Stimulated activated CD8-positive, alpha-beta memory T cell treated with anti-CD3 and anti-CD28 coated beads, Interleukin-7, amount 100 ng/mL, for 48 hours (primary cell): ENCODE data around the gene ZNF737.
"Not testable (repeated sequence)": the region's sequence is repeated elsewhere in the genome, so short reads cannot be mapped to it uniquely, and the experiment has no call there.

Source experiments
- DNase-seq, 2 donors: peaks; one replicate each; pipeline ENCODE4 v3.0.0-alpha.2; 2020; ENCODE audit warnings: low read depth in 1 of 2; ENCODE audit errors: extremely low read depth in 1 of 2

Gene ZNF737

DNA sequence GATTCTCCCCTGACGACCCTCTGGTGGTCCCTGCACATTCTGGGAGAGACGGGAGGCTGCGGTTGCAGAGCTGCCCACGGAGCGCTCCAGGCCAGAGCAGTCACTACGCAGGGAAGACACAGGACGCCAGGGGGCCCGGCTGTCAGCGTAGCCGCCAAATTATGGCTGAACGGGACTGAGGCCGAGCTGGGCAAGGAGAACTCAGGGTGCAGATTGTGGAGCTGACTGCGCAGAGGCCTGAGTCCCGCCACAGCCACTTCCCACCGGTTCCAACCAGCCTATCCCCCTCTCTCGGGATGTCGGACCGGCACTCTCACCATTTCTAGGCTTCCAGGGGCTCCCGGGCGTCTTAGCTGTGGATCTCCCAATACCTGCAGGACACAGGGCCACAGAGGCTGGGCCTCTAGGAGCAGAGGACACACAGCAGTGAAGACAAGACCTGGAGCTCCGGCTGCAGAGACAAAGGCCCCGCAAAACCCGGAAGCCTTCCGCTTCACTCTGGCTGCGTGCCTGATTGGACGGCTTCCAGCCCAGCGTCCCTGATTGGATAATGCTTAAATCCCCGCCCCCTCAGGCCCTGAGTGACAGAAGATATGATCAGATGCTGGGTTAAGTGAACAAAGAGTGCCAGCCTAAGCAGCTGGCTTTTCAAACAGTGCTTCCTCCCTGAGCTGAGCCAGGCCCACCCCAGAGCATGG is at the start of gene ZNF737:
Gene ZNF737 (minus strand): TSS at position 461 of the 698 bp plus-strand sequence. CDS start 141 bp downstream, at position 320.
- peak; percentile 70 to 87 for DNase-seq

DNA sequence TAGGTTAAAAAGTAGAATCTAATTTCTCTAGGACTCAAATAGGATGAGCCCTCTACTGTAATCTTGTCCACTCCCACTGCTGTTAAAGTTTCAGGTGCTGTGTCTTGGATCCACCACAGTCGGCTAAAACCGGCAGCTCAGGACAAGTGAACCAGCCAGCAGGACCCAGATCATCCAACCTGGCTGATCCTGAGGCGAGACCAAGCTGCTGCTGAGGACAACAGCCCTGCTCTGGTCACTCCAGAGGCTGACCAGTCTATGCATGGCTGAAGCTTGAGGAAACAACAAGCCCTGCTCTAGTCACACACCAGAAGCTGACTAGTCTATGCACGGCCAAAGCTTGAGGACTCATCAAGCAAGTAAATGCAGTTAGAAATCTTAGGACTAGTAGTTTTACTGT is 49.4 kb upstream of the ZNF737 start:
- DNase-seq: not testable (repeated sequence)

- no peak for DNase-seq
These were observed 47.2 kb upstream of the ZNF737 start for GRCh38 chr19:20612711-20613316.

- no peak for DNase-seq
These were observed 46.3 kb upstream of the ZNF737 start for GRCh38 chr19:20611866-20612265.

GRCh38 chr19:20607943-20608342 is 42.4 kb upstream of the ZNF737 start:
- no peak for DNase-seq

DNA sequence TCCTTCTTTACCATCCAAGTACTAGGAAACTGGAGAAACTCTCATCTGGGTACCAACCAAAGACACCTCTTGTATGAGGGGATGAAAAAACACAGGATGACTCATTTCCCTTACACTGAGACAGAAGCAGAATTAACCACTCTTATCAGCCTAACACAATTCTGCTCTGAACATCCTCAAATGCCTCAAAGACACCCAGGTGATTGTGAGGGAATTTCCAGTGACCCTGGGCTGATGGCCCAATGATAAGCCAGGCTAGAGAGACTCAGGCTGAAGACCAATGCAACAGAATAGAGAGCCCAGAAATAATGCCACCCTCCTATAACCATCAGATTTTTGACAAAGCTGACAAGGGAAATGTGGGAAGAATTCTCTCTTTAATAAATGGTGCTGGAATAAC is 7.0 kb downstream of the ZNF737 start:
- no peak for DNase-seq

- no peak for DNase-seq
These were observed 7.6 kb downstream of the ZNF737 start for GRCh38 chr19:20558011-20558410.

DNA sequence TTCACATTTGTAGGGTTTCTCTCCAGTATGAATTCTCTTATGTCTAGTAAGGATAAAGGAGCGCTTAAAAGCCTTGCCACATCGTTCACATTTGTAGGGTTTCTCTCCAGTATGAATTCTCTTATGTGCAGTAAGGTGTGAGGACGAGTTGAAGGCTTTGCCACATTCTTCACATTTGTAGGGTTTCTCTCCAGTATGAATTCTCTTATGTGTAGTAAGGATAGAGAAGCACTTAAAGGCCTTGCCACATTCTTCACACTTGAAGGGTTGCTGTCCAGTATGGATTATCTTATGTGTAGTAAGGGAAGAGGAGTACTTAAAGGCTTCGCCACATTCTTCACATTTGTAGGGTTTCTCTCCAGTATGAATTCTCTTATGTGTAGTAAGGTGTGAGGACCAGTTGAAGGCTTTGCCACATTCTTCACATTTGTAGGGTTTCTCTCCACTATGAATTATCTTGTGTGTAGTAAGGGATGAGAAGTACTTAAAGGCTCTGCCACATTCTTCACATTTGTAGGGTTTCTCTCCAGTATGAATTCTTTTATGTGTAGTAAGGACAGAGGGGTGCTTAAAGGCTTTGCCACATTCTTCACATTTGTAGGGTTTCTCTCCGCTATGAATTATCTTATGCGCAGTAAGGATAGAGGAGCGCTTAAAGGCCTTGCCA is 20.8 kb downstream of the ZNF737 start:
- not testable (repeated sequence) for DNase-seq

DNA sequence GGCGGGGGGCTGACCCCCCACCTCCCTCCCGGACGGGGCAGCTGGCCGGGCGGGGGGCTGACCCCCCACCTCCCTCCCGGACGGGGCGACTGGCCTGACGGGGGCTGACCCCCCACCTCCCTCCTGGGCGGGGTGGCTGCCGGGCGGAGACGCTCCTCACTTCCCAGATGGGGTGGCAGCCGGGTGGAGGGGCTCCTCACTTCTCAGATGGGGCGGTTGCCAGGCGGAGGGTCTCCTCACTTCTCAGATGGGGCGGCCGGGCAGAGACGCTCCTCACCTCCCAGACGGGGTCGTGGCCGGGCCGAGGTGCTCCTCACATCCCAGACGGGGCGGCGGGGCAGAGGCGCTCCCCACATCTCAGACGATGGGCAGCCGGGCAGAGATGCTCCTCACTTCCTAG is 35.3 kb downstream of the ZNF737 start:
- not testable (repeated sequence) for DNase-seq

- no peak for DNase-seq
These were observed 52.2 kb downstream of the ZNF737 start for GRCh38 chr19:20513189-20513904.

- DNase-seq: no peak
These were observed 62.1 kb downstream of the ZNF737 start for GRCh38 chr19:20503476-20503875.
